Urothelium cell line (cell line): ENCODE results near the gene ZBTB43.

Experiments used
- DNase-seq: peaks from one replicate; pipeline ENCODE4 v3.0.0; 2011; ENCODE audit warnings: low spot score, mixed read lengths
- FAIRE-seq: peaks from 2 replicates; lab custom pipeline; 2011; peaks lifted over from hg19 to GRCh38; lab: Jason Lieb, UNC

Gene ZBTB43

DNA sequence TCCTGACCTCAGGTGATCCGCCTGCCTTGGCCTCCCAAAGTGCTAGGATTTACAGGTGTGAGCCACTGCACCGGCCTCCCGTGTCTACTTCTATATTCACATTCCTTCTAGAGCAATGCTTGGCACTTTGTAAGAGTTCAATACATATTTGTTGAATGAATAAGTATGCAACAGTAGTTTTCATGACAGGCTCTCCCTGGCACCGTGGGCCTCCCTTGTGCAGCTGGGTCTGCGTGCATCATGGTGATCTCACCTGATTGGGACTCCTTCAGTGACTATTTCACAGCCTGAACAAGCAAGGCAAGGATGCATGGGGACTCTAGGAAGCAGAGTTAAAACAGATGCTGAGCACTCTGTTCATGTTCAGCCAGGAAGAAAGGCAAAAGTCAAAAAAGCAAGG is 48.8 kb downstream of the ZBTB43 start:
- peak; percentile 40 for DNase-seq
- FAIRE-seq = no peak

DNA sequence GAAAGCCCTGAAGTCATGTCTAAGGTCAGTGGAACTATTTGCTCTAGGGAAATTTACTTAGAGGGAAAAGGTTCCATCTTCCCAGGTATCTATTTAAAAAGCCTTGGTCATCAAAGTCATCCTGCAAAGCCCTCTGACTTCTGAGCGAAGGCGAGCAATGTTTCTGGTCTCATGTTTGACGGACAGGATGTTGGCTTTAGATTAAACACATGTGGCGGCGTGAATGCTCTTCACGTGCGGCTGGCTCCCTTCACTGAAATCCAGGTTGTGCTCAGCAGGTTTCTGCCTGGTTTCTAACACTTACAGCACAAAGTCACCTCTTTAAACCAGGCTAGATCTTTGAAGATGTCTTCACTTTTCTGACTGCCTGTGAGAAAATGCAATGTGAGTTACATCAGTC is 49.9 kb downstream of the ZBTB43 start:
- FAIRE-seq = no peak

DNA sequence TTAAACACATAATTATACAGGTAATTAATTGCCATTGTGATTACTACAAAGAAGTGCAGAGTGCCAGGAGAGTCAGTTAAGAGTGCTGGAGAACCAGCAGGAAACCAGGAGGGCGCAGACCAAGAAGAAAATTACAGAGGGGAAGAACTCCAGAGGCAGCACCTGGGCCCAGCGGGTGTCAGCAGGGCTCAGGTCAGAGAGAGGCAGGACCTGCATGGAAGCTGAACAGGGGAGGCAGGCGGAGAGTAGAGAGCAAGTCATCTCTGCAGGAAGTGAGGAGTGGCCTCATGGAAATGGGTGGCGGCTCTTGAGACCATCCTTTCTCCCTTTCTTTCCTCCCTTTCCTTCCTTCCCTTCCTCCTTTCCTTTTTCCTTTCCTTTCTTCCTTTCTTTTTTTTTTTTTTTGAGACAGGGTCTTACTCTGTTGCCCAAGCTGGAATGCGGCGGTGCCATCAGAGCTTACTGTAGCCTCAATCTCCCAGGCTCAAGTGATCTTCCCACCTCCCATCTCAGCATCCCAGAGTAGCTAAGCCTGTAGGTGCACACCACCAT is 51.6 kb downstream of the ZBTB43 start:
- FAIRE-seq = no peak
- DNase-seq = no peak

More for the DNA sequence above, 49.9 kb downstream of the ZBTB43 start:
- DNase-seq = no peak

- DNase-seq = no peak
- FAIRE-seq = no peak
These were observed 52.6 kb downstream of the ZBTB43 start for GRCh38 chr9:126857261-126857960.

GRCh38 chr9:126859111-126859510 is 54.3 kb downstream of the ZBTB43 start:
- DNase-seq (no peak), FAIRE-seq (no peak)

GRCh38 chr9:126860077-126860756 is 55.4 kb downstream of the ZBTB43 start, which contains the start of gene ZBTB34:
Gene ZBTB34 (plus strand): TSS chr9:126860639. CDS start chr9:126879400, 18,761 bp downstream.
- FAIRE-seq (no peak), DNase-seq (peak; percentile 82)

GRCh38 chr9:126860757-126861466 is 56.1 kb downstream of the ZBTB43 start:
- no peak for FAIRE-seq
- peak; percentile 21 for DNase-seq

DNA sequence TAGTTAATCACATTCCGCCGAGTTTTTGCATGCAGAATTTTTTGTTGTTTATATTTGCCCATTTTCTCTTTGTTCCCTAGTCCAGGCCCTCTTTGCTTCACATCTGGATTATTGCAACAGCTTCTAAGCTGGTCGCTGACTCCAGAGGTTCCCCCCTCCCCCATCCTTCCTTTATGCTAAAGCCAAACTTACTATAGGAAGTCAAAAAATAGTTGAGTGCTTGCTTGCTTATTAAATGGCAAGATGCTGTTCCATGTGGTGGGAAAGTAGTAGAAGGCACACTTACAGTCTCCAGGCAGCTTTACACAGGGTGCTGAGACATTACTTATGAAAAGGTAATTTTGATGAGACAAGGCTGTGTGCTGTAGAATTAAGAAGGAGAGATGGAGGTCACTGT is 56.9 kb downstream of the ZBTB43 start:
- DNase-seq (no peak), FAIRE-seq (no peak)

GRCh38 chr9:126862104-126862761 is 57.4 kb downstream of the ZBTB43 start:
- no peak for DNase-seq

DNA sequence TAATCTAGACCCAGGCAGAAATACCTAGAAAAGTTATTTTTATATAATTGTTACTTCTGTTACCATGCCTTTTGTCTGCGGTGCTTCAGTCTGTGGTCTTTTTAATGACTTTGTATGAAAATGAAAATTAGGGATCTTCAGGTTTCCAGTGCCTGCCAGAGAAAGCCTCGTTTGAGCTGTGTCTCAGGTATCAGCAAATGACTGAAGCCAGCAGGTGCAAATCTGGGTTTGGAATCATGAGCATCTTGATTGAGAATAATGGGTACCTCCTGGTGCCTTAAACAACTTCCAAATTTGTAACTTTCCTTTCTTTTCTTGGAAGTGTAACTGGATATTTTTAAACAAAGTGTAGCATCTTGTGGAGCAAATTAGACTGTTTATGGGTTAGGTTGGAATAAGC is 59.9 kb downstream of the ZBTB43 start:
- FAIRE-seq (no peak), DNase-seq (no peak)

More at GRCh38 chr9:126862104-126862761, 57.4 kb downstream of the ZBTB43 start:
- no peak for FAIRE-seq

GRCh38 chr9:126869368-126869767 is 64.5 kb downstream of the ZBTB43 start:
- no peak for DNase-seq
- FAIRE-seq = no peak

- FAIRE-seq = no peak
- no peak for DNase-seq
These were observed 67.7 kb downstream of the ZBTB43 start for GRCh38 chr9:126872516-126872915.

DNA sequence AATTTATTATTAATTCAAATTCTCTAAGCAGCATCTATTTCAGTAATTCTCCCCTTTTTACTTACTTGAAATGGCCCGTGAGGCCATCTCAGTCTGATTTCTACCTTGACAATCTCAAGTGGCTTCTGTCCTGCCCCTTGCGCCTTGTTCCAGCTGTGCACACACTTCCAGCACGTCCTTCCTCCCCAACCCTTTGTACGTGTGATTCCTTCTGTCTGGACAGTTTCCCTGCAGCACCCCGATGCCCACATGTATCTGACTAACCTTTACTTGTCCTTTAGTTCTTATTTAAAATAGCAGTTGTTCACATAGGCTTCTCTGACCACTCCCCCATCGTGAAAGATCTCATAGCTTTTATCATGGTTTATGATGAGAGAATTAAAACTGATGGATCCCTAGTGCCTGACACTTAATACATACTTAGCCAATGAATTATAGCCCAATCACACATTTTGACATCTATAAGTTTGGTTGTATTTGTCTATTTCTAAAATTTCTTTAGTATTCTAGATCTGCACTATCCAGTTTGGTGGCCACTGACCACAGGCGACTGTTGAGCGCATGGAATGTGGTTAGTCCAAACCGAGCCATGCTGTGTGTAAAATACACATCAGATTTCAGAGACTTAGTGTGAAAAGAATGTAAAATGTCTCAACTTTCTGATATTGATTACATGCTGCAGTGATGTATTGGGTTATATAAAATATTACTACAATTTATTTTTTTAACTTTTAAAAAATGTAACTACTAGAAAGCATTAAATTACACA is 69.9 kb downstream of the ZBTB43 start:
- no peak for DNase-seq
- FAIRE-seq = no peak

DNA sequence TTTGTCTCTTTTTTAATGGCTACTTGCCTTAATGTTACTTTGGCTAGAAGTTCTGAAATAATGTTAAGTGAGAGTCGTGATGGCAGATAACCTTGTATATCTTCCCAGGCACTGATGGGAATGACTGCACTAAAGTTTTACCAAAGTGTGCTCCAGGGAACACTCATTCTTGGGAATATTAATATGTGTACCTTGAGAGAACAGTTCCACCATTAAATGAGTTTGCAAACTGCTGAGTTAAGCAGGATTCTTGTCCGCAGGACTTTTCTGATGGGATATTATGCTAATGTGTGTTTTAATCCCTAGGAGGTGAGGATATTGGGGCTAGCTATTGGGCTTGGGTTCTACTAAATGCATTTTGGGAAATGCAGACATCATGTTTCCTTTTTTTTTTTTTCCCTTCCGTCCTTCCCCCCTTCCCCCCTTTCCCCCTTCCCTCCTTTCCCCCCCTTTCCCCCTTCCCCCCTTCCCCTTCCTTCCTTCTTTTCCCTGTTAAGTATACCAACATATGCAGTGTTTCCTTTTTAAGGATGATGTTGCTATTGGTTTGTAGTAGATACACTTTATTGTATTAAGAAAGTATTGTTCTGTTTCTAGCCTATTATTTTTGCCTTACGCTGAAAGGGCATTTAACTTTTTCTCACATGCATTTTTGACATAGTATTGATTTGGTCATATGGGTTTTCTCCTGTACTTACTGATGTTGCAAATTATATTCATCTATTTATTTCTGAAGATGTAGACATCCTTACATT is 71.1 kb downstream of the ZBTB43 start:
- FAIRE-seq (no peak), DNase-seq (no peak)

DNA sequence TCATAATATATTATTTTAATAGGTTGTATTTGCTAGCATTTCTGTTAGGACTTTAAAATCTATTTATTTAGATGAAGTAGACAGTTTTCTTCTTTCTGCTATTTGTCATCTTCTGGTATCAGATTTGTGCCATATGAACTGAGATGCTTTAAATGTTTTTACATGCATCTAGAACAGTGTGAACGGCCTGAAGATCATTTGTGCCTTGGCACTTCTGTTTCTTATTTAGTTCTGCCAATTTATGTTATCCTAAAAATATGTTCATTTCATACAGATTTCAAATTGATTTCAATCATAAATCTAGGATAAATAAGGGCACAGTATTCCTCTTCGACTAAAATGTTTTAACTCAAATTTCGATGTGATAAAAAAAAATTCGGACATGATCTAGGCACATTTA is 71.7 kb downstream of the ZBTB43 start:
- DNase-seq = no peak
- FAIRE-seq = no peak

GRCh38 chr9:126877418-126877817 is 72.6 kb downstream of the ZBTB43 start:
- DNase-seq (no peak), FAIRE-seq (no peak)

GRCh38 chr9:126879288-126879687 is 74.4 kb downstream of the ZBTB43 start:
- no peak for FAIRE-seq
- DNase-seq = no peak

GRCh38 chr9:126880226-126880946 is 75.5 kb downstream of the ZBTB43 start:
- DNase-seq (no peak), FAIRE-seq (no peak)

DNA sequence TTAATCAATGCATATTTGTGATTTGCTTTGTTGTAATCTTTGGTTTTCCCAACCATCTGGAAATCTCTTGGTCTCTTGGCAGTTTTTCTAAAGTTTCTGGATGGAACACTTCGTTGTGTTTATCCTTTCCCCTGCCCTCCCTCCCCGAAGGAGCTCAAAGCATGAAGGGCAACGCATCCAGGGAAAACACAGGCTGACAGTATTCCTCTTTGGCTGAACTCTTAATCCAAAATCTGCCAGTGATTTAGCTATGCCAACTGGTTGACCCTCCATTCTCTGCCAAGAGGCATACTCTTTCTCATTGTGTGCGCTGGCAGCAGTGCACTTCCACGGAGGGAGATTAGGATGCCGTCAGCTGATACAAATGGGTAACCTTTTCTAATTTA is 76.1 kb downstream of the ZBTB43 start:
- FAIRE-seq = no peak

More for the DNA sequence above, 76.1 kb downstream of the ZBTB43 start:
- DNase-seq = no peak
